Lower lobe of right lung (tissue), 2 donors: ENCODE results near the gene RAB11FIP3. TPM values are rescaled to one million over a fixed set of nuclear protein-coding genes. Genes with fewer than 3 reads are reported as not detected.
"Not testable (repeated sequence)": the region's sequence is repeated elsewhere in the genome, so short reads cannot be mapped to it uniquely, and the experiment has no call there.

ENCODE experiments used
- ATAC-seq, 2 donors: fragments of 200-7000 bp; cut with Tn5 transposase; one replicate each; pipeline ENCODE4 v1.9.1; 2020 to 2022; ENCODE audit warnings: mild to moderate bottlenecking in 2 of 2, moderate library complexity in 2 of 2
- DNase-seq: peaks from one replicate; pipeline ENCODE4 v3.0.0-alpha.2; 2020
- H3K27ac ChIP-seq: fragments of 200-600 bp; one replicate; pipeline ENCODE4 v1.8.0; 2022
- H3K27me3 ChIP-seq: fragments of 200-600 bp; one replicate; pipeline ENCODE4 v1.8.0; 2022; ENCODE audit warnings: low read depth
- H3K36me3 ChIP-seq: fragments of 200-600 bp; one replicate; pipeline ENCODE4 v1.8.0; 2022; ENCODE audit warnings: mild to moderate bottlenecking
- H3K4me1 ChIP-seq: fragments of 200-600 bp; one replicate; pipeline ENCODE4 v1.8.0; 2022
- H3K4me3 ChIP-seq: fragments of 200-600 bp; one replicate; pipeline ENCODE4 v1.8.0; 2022; ENCODE audit warnings: mild to moderate bottlenecking
- H3K9me3 ChIP-seq: fragments of 200-600 bp; one replicate; pipeline ENCODE4 v1.8.0; 2022
- intact Hi-C: fragments of 100-400 bp; cut with DNase I; formaldehyde crosslinking; loops from one replicate; pipeline ENCODE4 v1.11.0; 2022
- total RNA-seq: library from RNA; stranded (reverse); fragmentation: NEBNext Ultra II Directional; extraction: Animal tissue kit (Norgen Biotek cat#: 25700); gene quantifications from one replicate; pipeline ENCODE4 v1.2.1, GENCODE V29; 2021
- TF ChIP-seq, protein P1 (sequence below): fragments of 200-600 bp; IDR thresholded peaks from one replicate; pipeline ENCODE4 v1.8.0; 2022; ENCODE audit warnings: antibody characterized with exemption, mild to moderate bottlenecking
- donor health status: DM: no; HTN: yes; CAD: no; lungs with severe emphysema.

The RAB11FIP3 gene
- total RNA-seq, 1 donor from 2014 or later = 32.2 TPM

DNA sequence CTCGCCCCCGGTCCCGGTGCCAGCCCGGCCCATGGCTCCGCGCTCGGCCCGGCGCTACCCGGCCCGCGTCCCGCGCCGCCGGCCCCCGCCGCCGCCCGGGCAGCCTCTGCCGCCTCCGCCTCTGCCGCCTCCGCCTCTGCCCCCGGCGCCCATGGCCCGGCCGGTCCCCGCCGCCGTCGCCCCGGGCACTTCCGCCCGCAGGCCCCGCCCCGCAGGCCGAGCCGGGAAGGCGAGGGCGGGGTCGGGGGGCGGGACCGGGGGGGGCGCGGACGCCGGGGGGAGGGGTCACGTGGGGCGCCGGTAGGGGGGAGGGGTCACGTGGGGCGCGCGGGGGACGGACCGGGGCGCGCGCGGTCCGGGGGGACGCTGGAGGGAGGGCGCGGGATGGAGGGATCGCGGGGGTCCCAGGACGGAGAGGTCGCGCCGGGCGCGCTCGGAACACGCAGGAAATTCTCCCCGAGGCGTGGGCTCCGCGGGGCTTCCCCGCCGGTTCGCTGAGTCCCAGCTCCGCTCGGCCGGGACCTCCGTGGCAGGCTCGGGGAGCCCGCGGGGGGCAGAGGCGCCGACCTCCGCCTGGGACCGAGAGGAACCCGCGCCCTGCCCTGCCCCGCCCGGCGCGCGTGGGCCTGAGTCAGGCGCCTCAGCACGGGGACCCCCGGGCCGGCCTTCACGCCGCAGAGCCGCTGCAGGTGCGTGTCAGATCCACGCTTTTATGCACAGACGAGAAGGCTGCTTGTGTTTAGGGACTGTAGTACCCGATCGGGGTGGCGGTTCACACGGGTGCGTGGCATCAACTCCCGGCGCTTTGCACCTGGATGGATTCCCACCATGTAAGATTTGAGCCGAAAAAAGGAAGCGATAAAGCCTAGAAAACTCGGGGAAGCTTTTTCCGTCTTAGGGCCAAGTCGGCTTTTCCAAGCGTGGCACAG lies 43.4 kb upstream of the RAB11FIP3 start, which contains the start of gene PGAP6:
PGAP6 (minus strand) TSS at position 190 of the 929 bp plus-strand sequence; CDS start at position 33, 157 bp downstream.
- intact Hi-C loops = no loop called here
- peak; percentile 71 to 81 for ATAC-seq
- Histone ChIP-seq H3K36me3 (peaks cover 6% of the 10 kb centered on the region), H3K4me3 (peak within 1 kb of the TSS; percentile 95), H3K27me3 (no peaks in the 10 kb centered on the region), H3K27ac (peak within 1 kb of the TSS; percentile 84), H3K4me1 (peaks cover 50% of the 10 kb centered on the region), H3K9me3 (no peaks in the 10 kb centered on the region)
- TF ChIP-seq, protein P1, sequence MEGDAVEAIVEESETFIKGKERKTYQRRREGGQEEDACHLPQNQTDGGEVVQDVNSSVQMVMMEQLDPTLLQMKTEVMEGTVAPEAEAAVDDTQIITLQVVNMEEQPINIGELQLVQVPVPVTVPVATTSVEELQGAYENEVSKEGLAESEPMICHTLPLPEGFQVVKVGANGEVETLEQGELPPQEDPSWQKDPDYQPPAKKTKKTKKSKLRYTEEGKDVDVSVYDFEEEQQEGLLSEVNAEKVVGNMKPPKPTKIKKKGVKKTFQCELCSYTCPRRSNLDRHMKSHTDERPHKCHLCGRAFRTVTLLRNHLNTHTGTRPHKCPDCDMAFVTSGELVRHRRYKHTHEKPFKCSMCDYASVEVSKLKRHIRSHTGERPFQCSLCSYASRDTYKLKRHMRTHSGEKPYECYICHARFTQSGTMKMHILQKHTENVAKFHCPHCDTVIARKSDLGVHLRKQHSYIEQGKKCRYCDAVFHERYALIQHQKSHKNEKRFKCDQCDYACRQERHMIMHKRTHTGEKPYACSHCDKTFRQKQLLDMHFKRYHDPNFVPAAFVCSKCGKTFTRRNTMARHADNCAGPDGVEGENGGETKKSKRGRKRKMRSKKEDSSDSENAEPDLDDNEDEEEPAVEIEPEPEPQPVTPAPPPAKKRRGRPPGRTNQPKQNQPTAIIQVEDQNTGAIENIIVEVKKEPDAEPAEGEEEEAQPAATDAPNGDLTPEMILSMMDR = no peak
- peak; percentile 72 for DNase-seq

DNA sequence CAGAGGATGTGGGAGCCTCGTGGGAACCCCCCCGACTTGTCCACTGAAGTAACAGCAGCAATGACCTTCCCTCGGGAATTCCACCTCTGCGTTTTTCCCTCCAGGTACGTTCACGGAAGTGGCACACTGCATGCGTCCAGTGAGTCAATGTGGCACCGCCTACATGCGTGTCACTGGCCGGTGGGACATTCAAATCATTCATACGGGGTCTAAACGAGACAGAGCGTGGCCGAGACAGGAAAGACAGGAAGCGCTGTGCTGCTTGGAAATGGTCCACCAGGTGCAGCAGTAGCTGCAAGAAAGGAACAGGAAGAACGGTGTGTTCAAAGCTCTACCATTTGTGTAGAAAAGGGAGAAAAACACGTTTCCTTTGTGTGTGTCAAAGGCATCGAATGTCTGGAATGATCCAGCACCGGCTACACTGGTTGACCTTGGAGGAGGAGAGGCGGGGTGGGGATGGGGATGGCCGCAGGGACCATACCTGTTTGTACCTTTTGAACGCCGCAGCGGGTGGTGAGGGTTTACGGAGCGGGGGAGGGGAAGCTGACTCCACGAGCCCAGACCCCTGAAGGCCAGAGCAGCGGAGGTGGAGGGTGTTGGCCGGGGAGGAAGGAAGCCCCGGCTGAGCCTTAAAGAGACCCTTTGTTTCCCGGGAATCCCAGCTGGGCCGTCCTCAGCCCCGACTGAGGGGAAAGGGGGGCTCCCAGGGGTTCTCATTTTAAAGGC lies 42.0 kb upstream of the RAB11FIP3 start:
- TF ChIP-seq, protein P1 = no peak
- H3K27ac ChIP-seq = peak overlapping the region; percentile 59
- H3K36me3 ChIP-seq = no peaks in the 10 kb centered on the region
- no peaks in the 10 kb centered on the region for H3K27me3 ChIP-seq
- intact Hi-C loops = no loop called here
- H3K9me3 ChIP-seq = no peaks in the 10 kb centered on the region
- DNase-seq (peak; percentile 71), ATAC-seq (peak; percentile 23 to 44)
- H3K4me1 ChIP-seq = peaks cover 50% of the 10 kb centered on the region
- H3K4me3 ChIP-seq = peak overlapping the region; percentile 95

DNA sequence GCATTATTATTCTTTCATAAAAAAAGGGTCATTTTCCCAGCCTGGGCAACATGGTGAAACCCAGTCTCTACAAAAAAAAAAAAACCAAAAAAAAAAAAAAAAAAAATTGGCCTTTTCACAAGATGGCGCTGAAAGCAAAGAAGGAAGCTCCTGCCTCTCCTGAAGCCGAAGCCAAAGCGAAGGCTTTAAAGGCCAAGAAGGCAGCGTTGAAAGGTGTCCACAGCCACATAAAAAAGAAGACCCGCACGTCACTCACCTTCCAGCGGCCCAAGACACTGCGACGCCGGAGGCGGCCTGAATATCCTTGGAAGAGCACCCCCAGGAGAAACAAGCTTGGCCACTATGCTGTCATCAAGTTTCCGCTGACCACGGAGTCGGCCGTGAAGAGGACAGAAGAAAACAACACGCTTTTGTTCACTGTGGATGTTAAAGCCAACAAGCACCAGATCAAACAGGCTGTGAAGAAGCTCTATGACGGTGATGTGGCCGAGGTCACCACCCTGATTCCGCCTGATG lies 38.8 kb upstream of the RAB11FIP3 start:
- Histone ChIP-seq H3K4me3 (no peak overlapping the region), H3K27ac (no peak overlapping the region), H3K27me3 (no peaks in the 10 kb centered on the region), H3K36me3 (no peaks in the 10 kb centered on the region), H3K4me1 (peaks cover 23% of the 10 kb centered on the region), H3K9me3 (no peaks in the 10 kb centered on the region)
- DNase-seq = no peak
- TF ChIP-seq, protein P1 = no peak
- intact Hi-C loops = no loop called here
- ATAC-seq = no peak

DNA sequence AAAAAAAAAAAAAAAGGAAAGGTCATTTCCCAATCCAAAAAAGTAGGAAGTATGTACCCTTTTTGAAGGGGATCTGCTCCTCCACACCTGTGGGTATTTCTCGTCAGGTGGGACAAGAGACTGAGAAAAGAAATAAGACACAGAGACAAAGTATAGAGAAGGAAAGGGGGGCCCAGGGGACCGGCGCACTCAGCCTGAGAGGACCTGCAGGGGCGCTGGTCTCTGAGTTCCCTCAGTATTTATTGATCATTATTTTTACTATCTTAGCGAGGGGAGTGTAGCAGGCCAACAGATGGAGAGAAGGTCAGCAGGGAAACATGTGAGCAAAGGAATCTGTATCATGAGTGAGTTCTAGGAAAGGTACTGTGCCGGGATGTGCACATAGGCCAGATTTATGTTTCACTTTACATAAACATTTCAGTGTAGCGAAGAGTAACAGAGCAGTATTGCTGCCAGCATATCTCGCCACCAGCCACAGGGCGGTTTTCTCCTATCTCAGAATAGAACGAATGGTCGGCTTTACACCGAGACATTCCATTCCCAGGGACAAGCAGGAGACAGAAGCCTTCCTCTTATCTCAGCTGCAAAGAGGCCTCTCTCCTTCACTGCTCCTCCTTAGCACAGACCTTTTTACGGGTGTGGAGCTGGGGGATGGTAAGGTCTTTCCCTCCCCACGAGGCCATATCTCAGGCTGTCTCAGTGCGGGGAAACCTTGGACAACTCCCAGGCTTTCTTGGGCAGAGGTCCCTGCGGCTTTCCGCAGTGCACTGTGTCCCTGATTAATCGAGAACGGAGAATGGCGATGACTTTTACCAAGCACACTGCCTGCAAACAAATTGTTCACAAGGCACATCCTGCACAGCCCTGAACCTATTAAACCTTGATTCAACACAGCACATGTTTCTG lies 37.4 kb upstream of the RAB11FIP3 start:
- ATAC-seq, intact Hi-C loops, H3K4me3 ChIP-seq, H3K27ac ChIP-seq, H3K27me3 ChIP-seq, DNase-seq, H3K9me3 ChIP-seq, H3K36me3 ChIP-seq: not testable (repeated sequence)
- H3K4me1 ChIP-seq = peaks cover 15% of the 10 kb centered on the region

DNA sequence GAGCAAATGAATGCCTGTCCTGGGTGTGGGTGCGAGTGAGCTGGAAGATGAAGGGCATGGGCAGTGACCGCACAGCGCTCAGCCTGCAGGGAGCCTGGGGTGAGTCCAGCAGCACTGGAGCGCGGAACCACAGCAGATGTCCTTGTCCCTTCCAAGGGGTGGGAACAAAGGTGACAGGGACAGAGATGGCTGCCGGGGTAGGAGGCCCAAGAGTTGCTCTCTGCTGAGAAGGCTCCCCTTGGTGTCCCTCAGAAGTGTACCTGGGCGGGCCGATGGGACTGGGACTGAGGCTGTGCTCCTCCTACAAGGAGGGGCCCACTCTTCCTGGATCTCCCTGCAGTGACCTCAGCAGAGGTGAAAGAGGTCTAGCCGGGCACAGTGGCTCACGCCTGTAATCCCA lies 36.1 kb upstream of the RAB11FIP3 start:
- no peaks in the 10 kb centered on the region for H3K36me3 ChIP-seq
- no peak overlapping the region for H3K27ac ChIP-seq
- no peaks in the 10 kb centered on the region for H3K9me3 ChIP-seq
- ATAC-seq (no peak), DNase-seq (no peak)
- TF ChIP-seq, protein P1 = no peak
- H3K4me3 ChIP-seq = no peak overlapping the region
- H3K27me3 ChIP-seq = no peaks in the 10 kb centered on the region
- peaks cover 1% of the 10 kb centered on the region for H3K4me1 ChIP-seq
- intact Hi-C loops = no loop called here
